ENCODE data around the gene SENP6.
"Not testable (repeated sequence)": the region's sequence is repeated elsewhere in the genome, so short reads cannot be mapped to it uniquely, and the experiment has no call there.

The SENP6 gene

DNA sequence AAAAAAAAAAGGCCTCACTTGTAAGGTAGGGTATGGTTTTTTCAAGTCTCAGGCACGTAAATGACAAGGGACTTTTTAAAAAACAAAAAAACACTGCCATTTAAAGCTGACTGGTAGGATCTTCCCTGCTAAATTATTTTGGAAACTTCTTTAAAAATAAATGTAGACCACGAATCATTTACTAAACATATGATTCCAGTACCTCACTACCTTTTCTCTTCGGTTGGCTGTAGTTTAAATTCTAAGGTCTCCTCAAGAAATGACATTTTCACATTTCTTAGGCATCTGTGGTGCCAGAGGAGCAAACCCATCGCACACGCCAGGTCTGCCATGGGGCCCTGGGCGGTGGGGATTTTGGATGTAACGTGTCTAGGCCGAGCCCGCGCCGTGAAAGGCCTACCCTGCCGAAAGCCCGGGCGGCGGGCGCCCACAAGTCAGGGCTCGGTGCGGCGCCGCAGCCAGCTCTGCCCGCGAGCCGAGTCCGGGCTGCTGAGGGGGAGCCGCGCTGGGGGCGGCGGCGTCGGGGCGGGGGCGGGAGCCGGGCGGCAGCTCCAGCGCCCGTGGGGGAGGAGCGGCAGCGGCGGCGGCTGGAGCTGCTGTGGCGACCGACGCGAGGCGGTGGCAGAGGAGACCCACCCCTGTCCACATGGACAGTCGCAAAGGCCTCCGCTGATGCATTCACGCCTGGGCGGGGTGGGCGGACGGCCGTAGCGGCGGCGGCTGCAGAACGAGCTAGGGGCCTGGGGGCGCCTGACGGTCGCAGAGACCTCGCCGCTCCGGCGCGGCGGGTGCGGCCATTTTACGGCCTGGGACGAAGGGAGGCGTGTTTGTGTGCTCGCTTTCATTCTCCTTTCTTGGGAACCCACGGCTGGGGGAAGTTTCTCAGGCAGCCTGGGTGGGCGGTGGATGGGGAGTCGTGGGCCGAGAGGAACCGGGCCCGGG lies at the start of gene SENP6:
Gene SENP6, plus strand, starts transcription at position 577 of the 942 bp plus-strand sequence. CDS start 645 bp downstream, outside the sequence.
- peak; percentile 55 to 58 for DNase-seq (ENCODE audit: low read depth in 1 of 2, low spot score in 1 of 2)

DNA sequence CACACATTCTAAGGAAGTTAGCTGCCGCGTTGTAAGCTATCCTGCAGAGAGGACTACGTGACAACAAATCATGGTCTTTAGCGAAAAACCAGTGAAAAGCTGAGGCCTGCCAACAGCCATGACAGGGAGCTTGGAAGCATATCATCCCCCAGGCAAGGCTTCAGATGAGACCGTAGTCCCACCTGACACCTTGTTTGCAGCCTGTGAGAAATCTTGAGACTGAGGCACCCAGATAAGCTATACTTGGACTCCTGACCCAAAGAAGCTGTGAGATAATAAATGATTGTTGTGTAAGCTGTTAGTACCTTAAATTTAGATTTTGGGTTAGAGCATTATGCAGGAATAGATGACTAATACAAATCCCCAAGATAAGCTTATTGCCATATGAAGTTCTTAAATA lies 45.4 kb upstream of the SENP6 start:
- no peak for DNase-seq (ENCODE audit: low read depth in 1 of 2, low spot score in 1 of 2)

- DNase-seq (ENCODE audit: low read depth in 1 of 2, low spot score in 1 of 2), result no peak
Measured at GRCh38 chr6:75557068-75557467, 44.6 kb upstream of the SENP6 start.

GRCh38 chr6:75563032-75563431 lies 38.6 kb upstream of the SENP6 start:
- no peak for DNase-seq (ENCODE audit: low read depth in 1 of 2, low spot score in 1 of 2)

- no peak for DNase-seq (ENCODE audit: low read depth in 1 of 2, low spot score in 1 of 2)
Measured at GRCh38 chr6:75566137-75566767, 35.4 kb upstream of the SENP6 start.

- no peak for DNase-seq (ENCODE audit: low read depth in 1 of 2, low spot score in 1 of 2)
Measured at GRCh38 chr6:75568100-75568499, 33.6 kb upstream of the SENP6 start.

- no peak for DNase-seq (ENCODE audit: low read depth in 1 of 2, low spot score in 1 of 2)
Measured at GRCh38 chr6:75568965-75569364, 32.7 kb upstream of the SENP6 start.

- DNase-seq (ENCODE audit: low read depth in 1 of 2, low spot score in 1 of 2), result not testable (repeated sequence)
Measured at GRCh38 chr6:75570671-75571070, 31.0 kb upstream of the SENP6 start.

- no peak for DNase-seq (ENCODE audit: low read depth in 1 of 2, low spot score in 1 of 2)
Measured at GRCh38 chr6:75572072-75572471, 29.6 kb upstream of the SENP6 start.

GRCh38 chr6:75579951-75580350 lies 21.7 kb upstream of the SENP6 start:
- DNase-seq (ENCODE audit: low read depth in 1 of 2, low spot score in 1 of 2), result no peak

DNA sequence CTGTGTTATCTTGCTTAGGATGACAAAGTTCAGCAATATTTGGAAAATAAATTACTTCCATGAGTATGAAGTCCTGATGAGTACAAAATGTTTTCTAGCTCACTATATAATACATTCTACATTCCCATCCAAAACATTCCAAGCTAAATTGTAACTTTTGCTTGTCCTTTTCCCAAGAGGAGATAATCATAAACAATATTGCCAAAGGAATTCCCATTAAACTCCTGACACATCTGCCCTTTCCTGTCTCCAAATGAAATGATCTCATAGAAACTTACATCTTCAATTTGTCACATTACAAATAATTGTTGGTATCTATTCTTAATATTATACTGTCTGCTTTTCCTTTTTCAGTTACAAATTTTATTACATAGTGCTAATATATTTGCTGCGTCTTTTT lies 20.4 kb upstream of the SENP6 start:
- DNase-seq (ENCODE audit: low read depth in 1 of 2, low spot score in 1 of 2), result no peak

GRCh38 chr6:75584552-75584951 lies 17.1 kb upstream of the SENP6 start:
- DNase-seq (ENCODE audit: low read depth in 1 of 2, low spot score in 1 of 2), result not testable (repeated sequence)

DNA sequence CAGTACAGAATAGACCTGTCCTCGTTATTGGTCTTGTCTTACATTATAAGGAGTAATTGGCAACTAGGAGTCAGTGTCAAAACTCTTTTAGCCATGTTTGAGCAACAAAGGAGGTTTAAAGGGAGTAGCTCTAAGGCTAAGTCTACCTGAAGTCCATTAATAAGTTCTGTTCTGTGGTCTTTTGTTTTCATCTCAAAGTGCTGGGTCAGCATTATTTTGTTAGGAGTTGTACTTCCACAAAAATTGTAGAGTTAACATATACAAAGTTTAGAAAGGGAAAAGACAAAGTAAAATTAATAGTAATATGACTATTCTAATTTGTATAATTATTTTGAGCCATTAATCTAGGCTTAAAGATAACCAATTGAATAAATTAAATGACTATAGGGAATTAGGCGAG lies 12.7 kb upstream of the SENP6 start:
- DNase-seq (ENCODE audit: low read depth in 1 of 2, low spot score in 1 of 2), result no peak

DNA sequence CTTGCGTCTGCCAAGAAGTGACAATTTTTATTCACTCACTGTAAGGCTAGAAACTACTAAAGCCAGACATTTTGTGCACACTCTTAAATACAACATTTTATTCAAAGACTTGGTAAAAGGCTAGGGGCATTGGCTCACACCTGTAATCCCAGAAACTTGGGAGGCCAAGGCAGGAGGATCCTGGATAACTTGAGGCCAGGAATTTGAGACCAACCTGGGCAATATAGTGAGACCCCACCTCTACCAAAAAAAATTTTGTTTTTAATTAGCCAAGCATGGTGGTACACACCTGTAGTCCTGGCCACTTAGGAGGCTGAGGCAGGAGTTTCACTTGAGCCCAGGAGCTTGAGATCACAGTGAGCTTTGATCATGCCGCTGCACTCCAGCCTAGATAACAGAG lies 11.3 kb upstream of the SENP6 start:
- DNase-seq (ENCODE audit: low read depth in 1 of 2, low spot score in 1 of 2), result no peak

- not testable (repeated sequence) for DNase-seq (ENCODE audit: low read depth in 1 of 2, low spot score in 1 of 2)
Measured at GRCh38 chr6:75596380-75596779, 5.3 kb upstream of the SENP6 start.

GRCh38 chr6:75600768-75601167 lies 912 bp upstream of the SENP6 start:
- no peak for DNase-seq (ENCODE audit: low read depth in 1 of 2, low spot score in 1 of 2)

DNA sequence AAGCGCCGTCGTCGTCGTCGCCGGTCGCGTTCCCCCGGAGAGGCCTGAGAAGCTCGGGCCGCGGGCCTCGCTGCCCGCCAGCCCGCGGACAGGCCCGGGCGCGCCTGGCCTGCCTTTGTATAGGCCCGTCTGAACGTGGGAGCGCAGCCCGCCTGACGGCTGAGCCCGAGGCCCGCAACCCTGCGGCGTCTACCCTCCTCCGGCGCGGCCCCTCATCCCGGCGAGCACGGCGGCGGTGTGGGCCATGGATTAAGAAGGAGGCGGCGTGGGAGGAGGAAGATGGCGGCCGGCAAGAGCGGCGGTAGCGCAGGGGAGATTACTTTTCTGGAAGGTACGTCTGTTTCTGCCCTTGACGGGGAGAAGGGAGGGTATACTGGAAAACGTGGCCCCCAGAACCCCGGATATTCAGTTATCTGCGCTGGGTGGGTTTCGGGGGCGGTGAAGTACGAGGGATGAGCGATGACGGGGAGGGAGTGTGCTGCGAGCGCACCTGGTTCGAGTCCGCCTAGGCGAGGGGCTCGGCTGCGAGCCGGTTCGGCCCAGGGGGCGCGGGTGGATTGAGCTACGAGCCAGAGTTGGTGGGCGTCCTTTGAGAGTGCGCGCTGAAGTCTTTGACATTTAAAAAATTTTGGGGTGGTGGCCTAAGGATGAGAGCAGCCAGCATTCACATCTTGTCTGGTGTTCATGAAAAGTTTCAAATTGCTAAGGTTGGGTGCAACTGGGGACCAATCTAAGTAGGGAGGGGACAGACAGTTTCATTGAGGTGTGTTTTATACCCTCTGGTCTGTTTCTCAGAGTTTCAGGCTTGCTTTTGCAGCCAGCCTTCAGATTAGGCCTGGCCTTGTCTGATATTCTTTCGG lies 796 bp downstream of the SENP6 start:
- peak; percentile 45 to 55 for DNase-seq (ENCODE audit: low read depth in 1 of 2, low spot score in 1 of 2)

DNA sequence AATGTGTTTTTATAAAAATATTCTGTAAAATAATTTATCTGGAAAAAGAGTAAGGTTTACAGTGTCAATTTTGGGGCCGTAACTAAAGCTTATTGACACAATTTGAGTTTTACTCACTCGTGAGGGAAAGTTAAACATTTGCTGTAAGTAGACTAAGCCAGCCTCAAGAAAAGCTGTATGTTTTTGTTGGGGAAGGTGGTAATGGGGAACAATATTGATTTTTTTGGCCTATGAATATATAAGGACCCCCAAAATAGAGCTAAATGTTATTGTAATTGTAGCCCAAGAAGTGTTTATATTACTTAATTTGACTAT lies 1.4 kb downstream of the SENP6 start:
- no peak for DNase-seq (ENCODE audit: low read depth in 1 of 2, low spot score in 1 of 2)

DNA sequence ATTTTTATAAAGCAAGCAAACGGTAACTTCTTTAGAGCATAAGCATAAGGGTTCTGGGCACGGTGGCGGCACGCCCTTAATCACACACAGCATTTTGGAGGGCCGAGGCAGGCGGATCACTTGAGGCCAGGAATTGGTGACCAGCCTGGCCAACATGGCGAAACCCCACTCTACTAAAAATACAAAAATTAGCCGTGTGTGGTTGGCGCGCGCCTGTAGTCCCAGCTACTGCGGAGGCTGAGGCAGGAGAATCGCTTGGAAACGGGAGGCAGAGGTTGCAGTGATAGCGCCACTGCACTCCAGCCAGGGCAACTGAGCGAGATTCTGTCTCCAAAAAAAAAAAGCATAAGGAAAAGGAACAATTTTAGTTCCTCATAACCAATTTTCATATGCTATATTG lies 2.6 kb downstream of the SENP6 start:
- DNase-seq (ENCODE audit: low read depth in 1 of 2, low spot score in 1 of 2), result no peak

- no peak for DNase-seq (ENCODE audit: low read depth in 1 of 2, low spot score in 1 of 2)
Measured at GRCh38 chr6:75605635-75606034, 4.0 kb downstream of the SENP6 start.

- DNase-seq (ENCODE audit: low read depth in 1 of 2, low spot score in 1 of 2), result no peak
Measured at GRCh38 chr6:75608304-75608703, 6.6 kb downstream of the SENP6 start.
